ENCODE results near the gene PHC2. TPM values are rescaled to one million over a fixed set of nuclear protein-coding genes. Genes with fewer than 3 reads are reported as not detected.

Gene PHC2
- total and polyA plus RNA-seq, 2 of the 13 experiments (the other 11 are each of a cell fraction or from before 2014, with no cell fraction given) = 52.5 to 84.9 TPM

DNA sequence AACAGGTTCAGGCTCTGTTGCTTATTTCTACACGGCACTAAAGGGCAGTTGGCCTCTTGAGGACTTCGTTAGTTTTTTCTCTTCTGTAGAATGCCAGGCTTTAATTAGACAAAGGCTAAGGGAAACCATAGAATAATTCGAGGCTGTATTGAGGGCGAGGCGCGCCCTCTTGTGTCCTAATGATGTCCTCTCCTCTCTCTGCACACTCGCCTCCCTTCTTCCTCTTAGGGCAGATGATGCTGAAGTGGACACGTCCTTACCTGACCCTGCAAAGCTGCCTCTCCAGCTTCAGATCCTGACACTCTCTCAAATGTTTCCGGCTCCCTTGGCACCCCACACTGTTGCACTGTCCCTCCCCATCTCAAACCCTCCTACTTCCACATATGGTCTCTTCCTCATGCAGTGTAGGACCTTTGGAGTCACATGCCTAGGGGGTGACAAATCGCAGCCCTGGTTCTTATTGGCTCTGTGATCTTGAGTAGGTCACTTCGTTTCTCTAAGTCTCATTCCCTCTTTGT is 39.7 kb upstream of the PHC2 start:
- peak overlapping the region; percentile 34; the same call in 1 of the 2 replicates for H3K4me2 ChIP-seq (ENCODE audit: low read depth, low read length)
- no peak overlapping the region for H3K4me3 ChIP-seq (replicated peaks in 1 of 3; ENCODE audit: insufficient read depth in 1 of 3, low read depth in 2 of 3, low read length in 3 of 3)
- no peaks in the 10 kb centered on the region for H4K20me1 ChIP-seq (ENCODE audit: insufficient read depth, low read length)
- DNase-seq (ENCODE audit: low spot score) = peak; percentile 60
- H3K27ac ChIP-seq (ENCODE audit: extremely low read length, insufficient read depth, low read length) = no peak overlapping the region
- ChIA-PET POLR2A (no interaction called here), CTCF (ENCODE audit: low intra/inter-chr PET ratio, low total read pairs) (interaction anchor here (1.7 kb wide), 1 partner anchor 175 kb away, joined by 8 read pairs; no protein-coding TSS in a partner anchor)
- in situ Hi-C loops (cut with HindIII; ENCODE audit: extremely low pct_ligation_motif_present, low pct_unique_long_range_greater_than_20kb) (no loop called here), intact Hi-C loops (cut with micrococcal nuclease; ENCODE audit: unreplicated experiment) (loop anchor here (2.0 to 5.0 kb wide), 2 partner anchors 176 to 343 kb away; no protein-coding TSS in a partner anchor)
- no peak overlapping the region for H2AFZ ChIP-seq (ENCODE audit: low read length)
- no peaks in the 10 kb centered on the region for H3K36me3 ChIP-seq (replicated peaks in 1 of 2; ENCODE audit: control insufficient read depth in 1 of 2, insufficient read depth in 2 of 2, low read length in 2 of 2)
- 7% methylated on average over 10 of the region's 11 CpGs for WGBS (ENCODE audit: low lambda C conversion rate)
- H3K79me2 ChIP-seq (ENCODE audit: insufficient read depth, low read length) = peaks cover 4% of the 10 kb centered on the region
- ATAC-seq = peak; percentile 52
- BruUV-seq (replicated peaks) = no TSS peak
- H3K9me3 ChIP-seq (ENCODE audit: low read length) = no peaks in the 10 kb centered on the region
- peaks cover 29% of the 10 kb centered on the region for H3K4me1 ChIP-seq (ENCODE audit: insufficient read depth, low read length)
- H3K27me3 ChIP-seq (ENCODE audit: control insufficient read depth in 1 of 2, insufficient read depth in 2 of 2, low read length in 2 of 2) = peaks cover 0 to 3% of the 10 kb centered on the region in 2 experiments; a peak in 2 of 5 replicates
- H3K9ac ChIP-seq (ENCODE audit: insufficient read depth, low read depth, low read length) = no peak overlapping the region
- peak; percentile 80 for FAIRE-seq
- TF ChIP-seq RXRA (CRISPR knock-in tag; IDR thresholded peaks at IDR 0.05) = peak; percentile 63; the same call in 1 of the 2 replicates
- TF ChIP-seq, protein P1, sequence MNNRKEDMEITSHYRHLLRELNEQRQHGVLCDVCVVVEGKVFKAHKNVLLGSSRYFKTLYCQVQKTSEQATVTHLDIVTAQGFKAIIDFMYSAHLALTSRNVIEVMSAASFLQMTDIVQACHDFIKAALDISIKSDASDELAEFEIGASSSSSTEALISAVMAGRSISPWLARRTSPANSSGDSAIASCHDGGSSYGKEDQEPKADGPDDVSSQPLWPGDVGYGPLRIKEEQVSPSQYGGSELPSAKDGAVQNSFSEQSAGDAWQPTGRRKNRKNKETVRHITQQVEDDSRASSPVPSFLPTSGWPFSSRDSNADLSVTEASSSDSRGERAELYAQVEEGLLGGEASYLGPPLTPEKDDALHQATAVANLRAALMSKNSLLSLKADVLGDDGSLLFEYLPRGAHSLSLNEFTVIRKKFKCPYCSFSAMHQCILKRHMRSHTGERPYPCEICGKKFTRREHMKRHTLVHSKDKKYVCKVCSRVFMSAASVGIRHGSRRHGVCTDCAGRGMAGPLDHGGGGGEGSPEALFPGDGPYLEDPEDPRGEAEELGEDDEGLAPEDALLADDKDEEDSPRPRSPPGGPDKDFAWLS (CRISPR knock-in tag; IDR thresholded peaks at IDR 0.05; ENCODE audit: borderline replicate concordance) = no peak
- peak; percentile 45; the same call in 1 of the 2 replicates for TF ChIP-seq FOXO1 (CRISPR knock-in tag; IDR thresholded peaks at IDR 0.05)
- TF ChIP-seq CREB1 (IDR thresholded peaks at IDR 0.05) = no peak
- TF ChIP-seq CREB1 (CRISPR knock-in tag; IDR thresholded peaks at IDR 0.05) = peak; percentile 32; the same call in 1 of the 2 replicates
- TF ChIP-seq ZNF335 (CRISPR knock-in tag; IDR thresholded peaks at IDR 0.05) = 0 out of 2 replicates have a peak, but pooled peaks have one; percentile 13
- TF ChIP-seq ZKSCAN8 (CRISPR knock-in tag; IDR thresholded peaks at IDR 0.05; ENCODE audit: borderline replicate concordance) = 0 out of 2 replicates have a peak, but pooled peaks have one; percentile 22
- TF ChIP-seq TEAD3 (CRISPR knock-in tag; optimal IDR thresholded peaks at IDR 0.05; ENCODE audit: borderline replicate concordance) = peak; percentile 35
- TF ChIP-seq, protein P2, sequence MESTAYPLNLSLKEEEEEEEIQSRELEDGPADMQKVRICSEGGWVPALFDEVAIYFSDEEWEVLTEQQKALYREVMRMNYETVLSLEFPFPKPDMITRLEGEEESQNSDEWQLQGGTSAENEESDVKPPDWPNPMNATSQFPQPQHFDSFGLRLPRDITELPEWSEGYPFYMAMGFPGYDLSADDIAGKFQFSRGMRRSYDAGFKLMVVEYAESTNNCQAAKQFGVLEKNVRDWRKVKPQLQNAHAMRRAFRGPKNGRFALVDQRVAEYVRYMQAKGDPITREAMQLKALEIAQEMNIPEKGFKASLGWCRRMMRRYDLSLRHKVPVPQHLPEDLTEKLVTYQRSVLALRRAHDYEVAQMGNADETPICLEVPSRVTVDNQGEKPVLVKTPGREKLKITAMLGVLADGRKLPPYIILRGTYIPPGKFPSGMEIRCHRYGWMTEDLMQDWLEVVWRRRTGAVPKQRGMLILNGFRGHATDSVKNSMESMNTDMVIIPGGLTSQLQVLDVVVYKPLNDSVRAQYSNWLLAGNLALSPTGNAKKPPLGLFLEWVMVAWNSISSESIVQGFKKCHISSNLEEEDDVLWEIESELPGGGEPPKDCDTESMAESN (CRISPR knock-in tag; conservative IDR thresholded peaks at IDR 0.05) = no peak
- TF ChIP-seq THAP11 (CRISPR knock-in tag; IDR thresholded peaks at IDR 0.05) = peak; percentile 64; the same call in 1 of the 2 replicates
- TF ChIP-seq, protein P3, sequence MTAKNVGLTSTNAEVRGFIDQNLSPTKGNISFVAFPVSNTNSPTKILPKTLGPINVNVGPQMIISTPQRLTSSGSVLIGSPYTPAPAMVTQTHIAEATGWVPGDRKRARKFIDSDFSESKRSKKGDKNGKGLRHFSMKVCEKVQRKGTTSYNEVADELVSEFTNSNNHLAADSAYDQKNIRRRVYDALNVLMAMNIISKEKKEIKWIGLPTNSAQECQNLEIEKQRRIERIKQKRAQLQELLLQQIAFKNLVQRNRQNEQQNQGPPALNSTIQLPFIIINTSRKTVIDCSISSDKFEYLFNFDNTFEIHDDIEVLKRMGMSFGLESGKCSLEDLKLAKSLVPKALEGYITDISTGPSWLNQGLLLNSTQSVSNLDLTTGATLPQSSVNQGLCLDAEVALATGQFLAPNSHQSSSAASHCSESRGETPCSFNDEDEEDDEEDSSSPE (CRISPR knock-in tag; IDR thresholded peaks at IDR 0.05) = 0 out of 2 replicates have a peak, but pooled peaks have one; percentile 21
- no peak for TF ChIP-seq ZNF205 (CRISPR knock-in tag; IDR thresholded peaks at IDR 0.05)
- TF ChIP-seq, protein P4, sequence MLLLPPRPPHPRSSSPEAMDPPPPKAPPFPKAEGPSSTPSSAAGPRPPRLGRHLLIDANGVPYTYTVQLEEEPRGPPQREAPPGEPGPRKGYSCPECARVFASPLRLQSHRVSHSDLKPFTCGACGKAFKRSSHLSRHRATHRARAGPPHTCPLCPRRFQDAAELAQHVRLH (CRISPR knock-in tag; IDR thresholded peaks at IDR 0.05; ENCODE audit: borderline replicate concordance, low read depth) = 0 out of 2 replicates have a peak, but pooled peaks have one; percentile 26
- peak; percentile 73 for TF ChIP-seq SMC3 (IDR thresholded peaks at IDR 0.05; ENCODE audit: low read length)
- TF ChIP-seq, protein P5, sequence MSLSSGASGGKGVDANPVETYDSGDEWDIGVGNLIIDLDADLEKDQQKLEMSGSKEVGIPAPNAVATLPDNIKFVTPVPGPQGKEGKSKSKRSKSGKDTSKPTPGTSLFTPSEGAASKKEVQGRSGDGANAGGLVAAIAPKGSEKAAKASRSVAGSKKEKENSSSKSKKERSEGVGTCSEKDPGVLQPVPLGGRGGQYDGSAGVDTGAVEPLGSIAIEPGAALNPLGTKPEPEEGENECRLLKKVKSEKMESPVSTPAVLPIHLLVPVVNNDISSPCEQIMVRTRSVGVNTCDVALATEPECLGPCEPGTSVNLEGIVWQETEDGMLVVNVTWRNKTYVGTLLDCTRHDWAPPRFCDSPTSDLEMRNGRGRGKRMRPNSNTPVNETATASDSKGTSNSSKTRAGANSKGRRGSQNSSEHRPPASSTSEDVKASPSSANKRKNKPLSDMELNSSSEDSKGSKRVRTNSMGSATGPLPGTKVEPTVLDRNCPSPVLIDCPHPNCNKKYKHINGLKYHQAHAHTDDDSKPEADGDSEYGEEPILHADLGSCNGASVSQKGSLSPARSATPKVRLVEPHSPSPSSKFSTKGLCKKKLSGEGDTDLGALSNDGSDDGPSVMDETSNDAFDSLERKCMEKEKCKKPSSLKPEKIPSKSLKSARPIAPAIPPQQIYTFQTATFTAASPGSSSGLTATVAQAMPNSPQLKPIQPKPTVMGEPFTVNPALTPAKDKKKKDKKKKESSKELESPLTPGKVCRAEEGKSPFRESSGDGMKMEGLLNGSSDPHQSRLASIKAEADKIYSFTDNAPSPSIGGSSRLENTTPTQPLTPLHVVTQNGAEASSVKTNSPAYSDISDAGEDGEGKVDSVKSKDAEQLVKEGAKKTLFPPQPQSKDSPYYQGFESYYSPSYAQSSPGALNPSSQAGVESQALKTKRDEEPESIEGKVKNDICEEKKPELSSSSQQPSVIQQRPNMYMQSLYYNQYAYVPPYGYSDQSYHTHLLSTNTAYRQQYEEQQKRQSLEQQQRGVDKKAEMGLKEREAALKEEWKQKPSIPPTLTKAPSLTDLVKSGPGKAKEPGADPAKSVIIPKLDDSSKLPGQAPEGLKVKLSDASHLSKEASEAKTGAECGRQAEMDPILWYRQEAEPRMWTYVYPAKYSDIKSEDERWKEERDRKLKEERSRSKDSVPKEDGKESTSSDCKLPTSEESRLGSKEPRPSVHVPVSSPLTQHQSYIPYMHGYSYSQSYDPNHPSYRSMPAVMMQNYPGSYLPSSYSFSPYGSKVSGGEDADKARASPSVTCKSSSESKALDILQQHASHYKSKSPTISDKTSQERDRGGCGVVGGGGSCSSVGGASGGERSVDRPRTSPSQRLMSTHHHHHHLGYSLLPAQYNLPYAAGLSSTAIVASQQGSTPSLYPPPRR (CRISPR knock-in tag; IDR thresholded peaks at IDR 0.05; ENCODE audit: borderline replicate concordance) = no peak

All from HepG2 (cell line).